ENCODE measurements around the gene FBL. TPM values are rescaled to one million over a fixed set of nuclear protein-coding genes. Genes with fewer than 3 reads are reported as not detected.

FBL gene
- total RNA-seq, 2 experiments from 2014 or later: 336 to 365 TPM

- no peaks in the 10 kb centered on the region for H3K79me2 ChIP-seq (ENCODE audit: insufficient read depth, low read depth, low read length)
- H3K4me1 ChIP-seq (ENCODE audit: insufficient read depth, low read length, poor library complexity, severe bottlenecking): peaks cover 4% of the 10 kb centered on the region
- no peak overlapping the region for H3K4me2 ChIP-seq (ENCODE audit: low read length)
- intact Hi-C loops (cut with micrococcal nuclease; ENCODE audit: unreplicated experiment): no loop called here
- no peak for DNase-seq (ENCODE audit: low spot score)
- H3K27ac ChIP-seq (ENCODE audit: low read depth, low read length, poor library complexity, severe bottlenecking): no peak overlapping the region
- no TSS peak for BruUV-seq (replicated peaks)
- H2AFZ ChIP-seq (ENCODE audit: low read length): no peak overlapping the region
- no peaks in the 10 kb centered on the region for H3K9me3 ChIP-seq (ENCODE audit: low read length)
- no peaks in the 10 kb centered on the region for H3K36me3 ChIP-seq (ENCODE audit: insufficient read depth, low read length)
- H3K4me3 ChIP-seq (ENCODE audit: low read depth, low read length, poor library complexity, severe bottlenecking): no peak overlapping the region
- CTCF ChIA-PET (ENCODE audit: unreplicated experiment): no interaction called here
- POLR2A ChIA-PET: no interaction called here
- no peaks in the 10 kb centered on the region for H3K9me2 ChIP-seq (ENCODE audit: insufficient read depth, low read length)
- no peaks in the 10 kb centered on the region for H4K20me1 ChIP-seq (ENCODE audit: insufficient read depth, low read length)
- TF ChIP-seq EZH2phosphoT487 (IDR thresholded peaks at IDR 0.05; ENCODE audit: borderline replicate concordance, low read depth, low read length): no peak
Measured at GRCh38 chr19:39796000-39796498, 50.1 kb downstream of the FBL start.

GRCh38 chr19:39795001-39795400 is 51.2 kb downstream of the FBL start:
- Histone ChIP-seq H3K9me3 (ENCODE audit: low read length) (no peaks in the 10 kb centered on the region), H3K27ac (ENCODE audit: low read depth, low read length, poor library complexity, severe bottlenecking) (no peak overlapping the region), H3K79me2 (ENCODE audit: insufficient read depth, low read depth, low read length) (no peaks in the 10 kb centered on the region), H2AFZ (ENCODE audit: low read length) (no peak overlapping the region), H3K9me2 (ENCODE audit: insufficient read depth, low read length) (no peaks in the 10 kb centered on the region), H3K4me1 (ENCODE audit: insufficient read depth, low read length, poor library complexity, severe bottlenecking) (peaks cover 4% of the 10 kb centered on the region), H3K36me3 (ENCODE audit: insufficient read depth, low read length) (no peaks in the 10 kb centered on the region), H3K4me3 (ENCODE audit: low read depth, low read length, poor library complexity, severe bottlenecking) (no peak overlapping the region), H3K4me2 (ENCODE audit: low read length) (no peak overlapping the region), H4K20me1 (ENCODE audit: insufficient read depth, low read length) (no peaks in the 10 kb centered on the region)
- no peak for TF ChIP-seq EZH2phosphoT487 (IDR thresholded peaks at IDR 0.05; ENCODE audit: borderline replicate concordance, low read depth, low read length)
- TF ChIP-seq CTCF (conservative IDR thresholded peaks at IDR 0.05; ENCODE audit: low read length): no peak
- intact Hi-C loops (cut with micrococcal nuclease; ENCODE audit: unreplicated experiment): no loop called here
- BruUV-seq (replicated peaks): no TSS peak
- peak; percentile 31 for DNase-seq (ENCODE audit: low spot score)
- ChIA-PET CTCF (ENCODE audit: unreplicated experiment) (interaction anchor here (0.5 kb wide), 1 partner anchor 51 kb away, joined by 3 read pairs; the partner anchor contains the start of gene FBL), POLR2A (no interaction called here)

GRCh38 chr19:39792999-39793546 is 53.1 kb downstream of the FBL start:
- DNase-seq (ENCODE audit: low spot score): peak; percentile 85
- Histone ChIP-seq H3K79me2 (ENCODE audit: insufficient read depth, low read depth, low read length) (no peaks in the 10 kb centered on the region), H3K36me3 (ENCODE audit: insufficient read depth, low read length) (no peaks in the 10 kb centered on the region), H3K4me2 (ENCODE audit: low read length) (peak overlapping the region; percentile 70), H3K9me2 (ENCODE audit: insufficient read depth, low read length) (no peaks in the 10 kb centered on the region), H4K20me1 (ENCODE audit: insufficient read depth, low read length) (no peaks in the 10 kb centered on the region), H3K4me3 (ENCODE audit: low read depth, low read length, poor library complexity, severe bottlenecking) (peak overlapping the region; percentile 66), H3K4me1 (ENCODE audit: insufficient read depth, low read length, poor library complexity, severe bottlenecking) (peaks cover 4% of the 10 kb centered on the region), H3K9me3 (ENCODE audit: low read length) (peaks cover 7% of the 10 kb centered on the region), H3K27ac (ENCODE audit: low read depth, low read length, poor library complexity, severe bottlenecking) (no peak overlapping the region), H2AFZ (ENCODE audit: low read length) (peak overlapping the region; percentile 64)
- POLR2A ChIA-PET: interaction anchor here (0.7 to 1.4 kb wide), 4 partner anchors 18 to 762 kb away, joined by 3 to 4 read pairs (median 3); partner anchors contain the start of gene PSMC4
- CTCF ChIA-PET (ENCODE audit: unreplicated experiment): interaction anchor here (1.4 to 1.5 kb wide), 2 partner anchors 40 to 52 kb away, joined by 4 to 7 read pairs; no protein-coding TSS in a partner anchor
- intact Hi-C loops (cut with micrococcal nuclease; ENCODE audit: unreplicated experiment): loop anchor here (1.0 to 2.0 kb wide), 2 partner anchors 51 to 178 kb away; partner anchors contain the start of gene PSMC4
- BruUV-seq (replicated peaks): no TSS peak
- TF ChIP-seq EZH2phosphoT487 (IDR thresholded peaks at IDR 0.05; ENCODE audit: borderline replicate concordance, low read depth, low read length) (no peak), CTCF (conservative IDR thresholded peaks at IDR 0.05; ENCODE audit: low read length) (peak; percentile 98)
